Measurements from ENCODE around the gene TPX2.

GRCh38 chr20:31781945-31782344, 42.9 kb downstream of the TPX2 start:
- TF ChIP-seq, protein P1, sequence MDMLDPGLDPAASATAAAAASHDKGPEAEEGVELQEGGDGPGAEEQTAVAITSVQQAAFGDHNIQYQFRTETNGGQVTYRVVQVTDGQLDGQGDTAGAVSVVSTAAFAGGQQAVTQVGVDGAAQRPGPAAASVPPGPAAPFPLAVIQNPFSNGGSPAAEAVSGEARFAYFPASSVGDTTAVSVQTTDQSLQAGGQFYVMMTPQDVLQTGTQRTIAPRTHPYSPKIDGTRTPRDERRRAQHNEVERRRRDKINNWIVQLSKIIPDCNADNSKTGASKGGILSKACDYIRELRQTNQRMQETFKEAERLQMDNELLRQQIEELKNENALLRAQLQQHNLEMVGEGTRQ (IDR thresholded peaks at IDR 0.05; ENCODE audit: low read length): no peak
- no peak for TF ChIP-seq TBP (IDR thresholded peaks at IDR 0.05; ENCODE audit: low read depth, low read length)
- TF ChIP-seq, protein P2, sequence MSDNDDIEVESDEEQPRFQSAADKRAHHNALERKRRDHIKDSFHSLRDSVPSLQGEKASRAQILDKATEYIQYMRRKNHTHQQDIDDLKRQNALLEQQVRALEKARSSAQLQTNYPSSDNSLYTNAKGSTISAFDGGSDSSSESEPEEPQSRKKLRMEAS (IDR thresholded peaks at IDR 0.05): no peak
- TF ChIP-seq, protein P3, sequence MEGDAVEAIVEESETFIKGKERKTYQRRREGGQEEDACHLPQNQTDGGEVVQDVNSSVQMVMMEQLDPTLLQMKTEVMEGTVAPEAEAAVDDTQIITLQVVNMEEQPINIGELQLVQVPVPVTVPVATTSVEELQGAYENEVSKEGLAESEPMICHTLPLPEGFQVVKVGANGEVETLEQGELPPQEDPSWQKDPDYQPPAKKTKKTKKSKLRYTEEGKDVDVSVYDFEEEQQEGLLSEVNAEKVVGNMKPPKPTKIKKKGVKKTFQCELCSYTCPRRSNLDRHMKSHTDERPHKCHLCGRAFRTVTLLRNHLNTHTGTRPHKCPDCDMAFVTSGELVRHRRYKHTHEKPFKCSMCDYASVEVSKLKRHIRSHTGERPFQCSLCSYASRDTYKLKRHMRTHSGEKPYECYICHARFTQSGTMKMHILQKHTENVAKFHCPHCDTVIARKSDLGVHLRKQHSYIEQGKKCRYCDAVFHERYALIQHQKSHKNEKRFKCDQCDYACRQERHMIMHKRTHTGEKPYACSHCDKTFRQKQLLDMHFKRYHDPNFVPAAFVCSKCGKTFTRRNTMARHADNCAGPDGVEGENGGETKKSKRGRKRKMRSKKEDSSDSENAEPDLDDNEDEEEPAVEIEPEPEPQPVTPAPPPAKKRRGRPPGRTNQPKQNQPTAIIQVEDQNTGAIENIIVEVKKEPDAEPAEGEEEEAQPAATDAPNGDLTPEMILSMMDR (IDR thresholded peaks at IDR 0.05; ENCODE audit: control extremely low read depth in 1 of 3, insufficient read depth in 1 of 3, low read depth in 1 of 3, low read length in 3 of 3): no peak
- TF ChIP-seq POLR2A (IDR thresholded peaks at IDR 0.05; ENCODE audit: control extremely low read depth in 1 of 2, low read depth in 2 of 2, low read length in 2 of 2): no peak
- TF ChIP-seq BRCA1 (IDR thresholded peaks at IDR 0.05; ENCODE audit: low read depth, low read length): no peak
- no peak for TF ChIP-seq RFX5 (IDR thresholded peaks at IDR 0.05; ENCODE audit: borderline replicate concordance, low read depth, low read length)
